Skeletal muscle tissue (tissue), 2 donors: ENCODE results near the gene GAPVD1. TPM values are rescaled to one million over a fixed set of nuclear protein-coding genes. Genes with fewer than 3 reads are reported as not detected.

Experiments used
- small RNA-seq: library from RNA; depleted of rRNA; stranded (forward); fragments of <200 nt; gene quantifications from one replicate; pipeline ENCODE3, GENCODE V24; 2014
- total RNA-seq: library from RNA; depleted of rRNA; stranded (reverse); fragments of >200 nt; gene quantifications from one replicate; pipeline ENCODE4 v1.2.3, GENCODE V29; 2014

GAPVD1 gene
- total RNA-seq, 1 donor from 2014 or later: 42.3 TPM

Small RNA genes lying within 50 kb of the gene (small RNA-seq; reads per million reads assigned to genes)
- gene AL354710.1: not detected
- gene RNU6-1020P: not detected

Other genes starting within 250 kb of the GAPVD1 start
- 14.6 TPM for gene SCAI, start 118.3 kb upstream of the GAPVD1 start, total RNA-seq
- gene PPP6C, start 72.0 kb upstream of the GAPVD1 start, total RNA-seq: 14.1 TPM
- gene RABEPK, start 61.3 kb upstream of the GAPVD1 start, total RNA-seq: 18.8 TPM
- gene HSPA5, start 20.5 kb upstream of the GAPVD1 start, total RNA-seq: 48.5 TPM